Endothelial cell (in vitro differentiated cells): ENCODE results near the gene MRM1. TPM values are rescaled to one million over a fixed set of nuclear protein-coding genes. Genes with fewer than 3 reads are reported as not detected.

ENCODE experiments used
- DNase-seq: peaks from one replicate; pipeline ENCODE4 v3.0.0; 2021; ENCODE audit warnings: low spot score
- H3K27ac Mint-ChIP-seq: one replicate; pipeline ENCODE4 v1.8.0; 2021; ENCODE audit warnings: mixed read lengths, inconsistent platforms; ENCODE audit not compliant: unreplicated experiment
- H3K27me3 Mint-ChIP-seq: one replicate; pipeline ENCODE4 v1.8.0; 2021; ENCODE audit warnings: mild to moderate bottlenecking, moderate library complexity, mixed read lengths, inconsistent platforms; ENCODE audit not compliant: unreplicated experiment
- H3K36me3 Mint-ChIP-seq: one replicate; pipeline ENCODE4 v1.8.0; 2021; ENCODE audit warnings: mild to moderate bottlenecking, low read depth, mixed read lengths, inconsistent platforms; ENCODE audit not compliant: unreplicated experiment
- H3K4me1 Mint-ChIP-seq: one replicate; pipeline ENCODE4 v1.8.0; 2021; ENCODE audit warnings: mild to moderate bottlenecking, mixed read lengths, inconsistent platforms; ENCODE audit not compliant: unreplicated experiment
- H3K4me3 Mint-ChIP-seq: one replicate; pipeline ENCODE4 v1.8.0; 2021; ENCODE audit warnings: mild to moderate bottlenecking, mixed read lengths, inconsistent platforms; ENCODE audit not compliant: unreplicated experiment
- H3K9me3 Mint-ChIP-seq: one replicate; pipeline ENCODE4 v1.8.0; 2021; ENCODE audit warnings: mixed read lengths, inconsistent platforms; ENCODE audit not compliant: unreplicated experiment
- CTCF ChIP-seq: fragments of 200-600 bp; sonication (generic); IDR thresholded peaks from one replicate; pipeline ENCODE4 v1.5.0; 2021; ENCODE audit warnings: antibody characterized with exemption; ENCODE audit not compliant: unreplicated experiment
- long read RNA-seq: library from polyadenylated mRNA; unstranded; transcript quantifications from one replicate; pipeline ENCODE4 v2.0.0, GENCODE V29; 2020; ENCODE audit not compliant: unreplicated experiment
- total RNA-seq: library from RNA; stranded (reverse); fragmentation: NEBNext Ultra II Directional; extraction: Animal tissue kit (Norgen Biotek cat#: 25700); gene quantifications from one replicate; pipeline ENCODE4 v1.2.1, GENCODE V29; 2021; ENCODE audit not compliant: unreplicated experiment

Gene MRM1
- total RNA-seq, result 1.7 TPM
- long read RNA-seq, partial matches to known transcripts, result 0 of 1 reads
- long read RNA-seq, other reads (novel, unspliced or antisense), result 0 of 1 reads

GRCh38 chr17:36601303-36602029 lies at the start of gene MRM1:
Gene MRM1 (plus strand): TSS chr17:36601583. CDS start chr17:36601811, 228 bp downstream.
- peak; percentile 94 for DNase-seq
- Mint-ChIP-seq H3K27ac (peak within 1 kb of the TSS; percentile 88), H3K4me1 (peaks cover 15% of the 10 kb centered on the region), H3K27me3 (peaks cover 4% of the 10 kb centered on the region), H3K4me3 (peak within 1 kb of the TSS; percentile 85), H3K9me3 (no peaks in the 10 kb centered on the region), H3K36me3 (no peaks in the 10 kb centered on the region)
- TF ChIP-seq CTCF, result no peak

GRCh38 chr17:36553459-36553858 lies 47.9 kb upstream of the MRM1 start:
- no peak for DNase-seq
- TF ChIP-seq CTCF, result no peak
- H3K36me3 Mint-ChIP-seq, result peaks cover 14% of the 10 kb centered on the region
- no peaks in the 10 kb centered on the region for H3K27me3 Mint-ChIP-seq
- H3K4me3 Mint-ChIP-seq, result no peak overlapping the region
- no peaks in the 10 kb centered on the region for H3K9me3 Mint-ChIP-seq
- peaks cover 3% of the 10 kb centered on the region for H3K4me1 Mint-ChIP-seq
- H3K27ac Mint-ChIP-seq, result no peak overlapping the region

- H3K36me3 Mint-ChIP-seq, result peaks cover 23% of the 10 kb centered on the region
- H3K9me3 Mint-ChIP-seq, result no peaks in the 10 kb centered on the region
- no peaks in the 10 kb centered on the region for H3K27me3 Mint-ChIP-seq
- H3K4me1 Mint-ChIP-seq, result no peaks in the 10 kb centered on the region
- H3K27ac Mint-ChIP-seq, result no peak overlapping the region
- no peak for TF ChIP-seq CTCF
- DNase-seq, result no peak
- no peak overlapping the region for H3K4me3 Mint-ChIP-seq
Observed at GRCh38 chr17:36566081-36566480, 35.3 kb upstream of the MRM1 start.

GRCh38 chr17:36575028-36575427 lies 26.4 kb upstream of the MRM1 start:
- TF ChIP-seq CTCF, result no peak
- Mint-ChIP-seq H3K9me3 (no peaks in the 10 kb centered on the region), H3K27me3 (peaks cover 5% of the 10 kb centered on the region), H3K27ac (no peak overlapping the region), H3K36me3 (peaks cover 19% of the 10 kb centered on the region), H3K4me1 (no peaks in the 10 kb centered on the region), H3K4me3 (no peak overlapping the region)
- no peak for DNase-seq

- H3K4me1 Mint-ChIP-seq, result no peaks in the 10 kb centered on the region
- no peak overlapping the region for H3K4me3 Mint-ChIP-seq
- H3K36me3 Mint-ChIP-seq, result peaks cover 23% of the 10 kb centered on the region
- no peaks in the 10 kb centered on the region for H3K9me3 Mint-ChIP-seq
- no peak for TF ChIP-seq CTCF
- peaks cover 5% of the 10 kb centered on the region for H3K27me3 Mint-ChIP-seq
- no peak overlapping the region for H3K27ac Mint-ChIP-seq
- no peak for DNase-seq
Observed at GRCh38 chr17:36576793-36577192, 24.6 kb upstream of the MRM1 start.
